K562 (cell line): ENCODE results near the gene BCR. TPM values are rescaled to one million over a fixed set of nuclear protein-coding genes. Genes with fewer than 3 reads are reported as not detected.

Experiments used
- ATAC-seq: fragments of 200-7000 bp; cut with Tn5 transposase; 3 replicates; pipeline ENCODE4 v1.9.1; 2020; ENCODE audit warnings: moderate library complexity
- BruUV-seq: library from RNA; stranded (reverse); fragments of 400-500 nt; replicated peaks from 2 replicates; lab custom pipeline; 2021; lab: Mats Ljungman, UMichigan
- CTCF ChIA-PET: fragments of 300-600 bp; formaldehyde crosslinking; extraction: SDS; loops from one replicate; lab custom pipeline; 2021; ENCODE audit warnings: low intra/inter-chr PET ratio; lab: Yijun Ruan, JAX
- POLR2A ChIA-PET: fragments of 300-600, 350-650 bp; sonication (Branson Sonifier 250); formaldehyde crosslinking; extraction: SDS; loops from one replicate; lab custom pipeline; 2021; ENCODE audit warnings: antibody characterized with exemption, inconsistent platforms; lab: Yijun Ruan, JAX
- DNase-seq, 4 experiments: peaks; one replicate each; pipeline versions ENCODE4 v3.0.0 to v3.0.0-alpha.2; 2011 to 2018; ENCODE audit warnings: low spot score in 3 of 4, mixed read lengths in 3 of 4; ENCODE audit errors: extremely low read depth in 1 of 4
- FAIRE-seq: peaks from 2 replicates; lab custom pipeline; 2011; peaks lifted over from hg19 to GRCh38; lab: Jason Lieb, UNC
- H2AFZ ChIP-seq: 2 replicates; pipeline ENCODE4 v1.6.0; 2011; ENCODE audit warnings: low read depth, low read length, control low read depth, inconsistent platforms
- H3K27ac ChIP-seq: fragments of 200-600 bp; 3 replicates; pipeline ENCODE4 v1.8.0; 2011; ENCODE audit warnings: low read depth, mild to moderate bottlenecking, control low read depth, inconsistent platforms, low read length, moderate library complexity, mixed read lengths; ENCODE audit errors: extremely low read depth
- H3K27me3 ChIP-seq, 2 experiments: fragments of 300-600 bp in 1 of 2; 2 replicates in 1 of 2; 3 replicates in 1 of 2; pipeline versions ENCODE4 v1.6.0 to v1.8.0; 2011; ENCODE audit warnings: inconsistent platforms in 2 of 2, low read length in 2 of 2, mild to moderate bottlenecking in 1 of 2, mixed read lengths in 1 of 2, moderate library complexity in 1 of 2; ENCODE audit not compliant: control insufficient read depth in 2 of 2, insufficient read depth in 2 of 2
- H3K36me3 ChIP-seq: fragments of 300-600 bp; 3 replicates; pipeline ENCODE4 v1.8.0; 2011; ENCODE audit warnings: mild to moderate bottlenecking, low read length, inconsistent platforms; ENCODE audit not compliant: control insufficient read depth, insufficient read depth
- H3K4me1 ChIP-seq, 2 experiments: fragments of 200-600 bp in 1 of 2; replicated peaks in 1 of 2; 2 replicates in 1 of 2; 3 replicates in 1 of 2; pipeline versions ENCODE4 v1.5.1 to v1.8.0; 2011; ENCODE audit warnings: inconsistent platforms in 2 of 2, low read length in 2 of 2, mild to moderate bottlenecking in 1 of 2, mixed read lengths in 1 of 2, moderate library complexity in 1 of 2; ENCODE audit not compliant: control insufficient read depth in 2 of 2, insufficient read depth in 2 of 2
- H3K4me2 ChIP-seq: 2 replicates; pipeline ENCODE4 v1.6.1; 2011; ENCODE audit warnings: low read length, control low read depth, inconsistent platforms, mixed read lengths; ENCODE audit not compliant: insufficient read depth
- H3K4me3 ChIP-seq: fragments of 200-600 bp; sonication (generic), shearing (Covaris generic); 2 replicates; pipeline ENCODE4 v1.5.1; 2016; ENCODE audit warnings: control low read depth, inconsistent platforms
- H3K79me2 ChIP-seq: fragments of 200-600 bp; 3 replicates; pipeline ENCODE4 v1.8.0; 2011; ENCODE audit warnings: low read length, inconsistent platforms; ENCODE audit not compliant: control insufficient read depth, insufficient read depth
- H3K9ac ChIP-seq, 2 experiments: 2 replicates each; pipeline versions ENCODE4 v1.6.0 to v1.6.1; 2011; ENCODE audit warnings: low read depth in 2 of 2, low read length in 2 of 2, control low read depth in 1 of 2, inconsistent platforms in 1 of 2, mild to moderate bottlenecking in 1 of 2, mixed read lengths in 1 of 2; ENCODE audit not compliant: insufficient read depth in 1 of 2
- H3K9me1 ChIP-seq: one replicate; pipeline ENCODE4 v1.6.0; 2011; ENCODE audit warnings: inconsistent platforms, mild to moderate bottlenecking, low read length, moderate library complexity; ENCODE audit not compliant: control insufficient read depth, insufficient read depth
- H3K9me3 ChIP-seq: replicated peaks from 2 replicates; pipeline ENCODE4 v1.5.1; 2011; ENCODE audit warnings: low read depth, low read length, inconsistent platforms; ENCODE audit not compliant: control insufficient read depth, insufficient read depth
- H4K20me1 ChIP-seq: replicated peaks from 2 replicates; pipeline ENCODE4 v1.6.1; 2011; ENCODE audit warnings: low read length, inconsistent platforms, mixed read lengths; ENCODE audit not compliant: control insufficient read depth, insufficient read depth
- CREB5 ChIP-seq: fragments of 250-450 bp; sonication (Bioruptor Pico); IDR thresholded peaks from 2 replicates; pipeline ENCODE4 v1.5.0; 2020; ENCODE audit warnings: mild to moderate bottlenecking
- MLX ChIP-seq, 2 experiments: fragments of 450-650 bp in 1 of 2; sonication (generic) in 1 of 2; formaldehyde crosslinking; conservative IDR thresholded peaks; 2 replicates each; pipeline versions ENCODE4 v1.4.0 to v1.8.1; 2020 to 2022; ENCODE audit warnings: mild to moderate bottlenecking in 1 of 2, missing genetic modification reagents in 1 of 2
- SNAPC5 ChIP-seq: fragments of 250-450 bp; sonication (Bioruptor Pico); IDR thresholded peaks from 2 replicates; pipeline ENCODE4 v1.8.0; 2021; ENCODE audit warnings: moderate library complexity, mild to moderate bottlenecking, inconsistent platforms
- ZBTB2 ChIP-seq: fragments of 450-650 bp; IDR thresholded peaks from 2 replicates; pipeline ENCODE4 v1.6.1; 2016; ENCODE audit warnings: antibody characterized with exemption
- WGBS: fragments of 100-300 bp; shearing (Covaris generic); methylation state at CpG from one replicate; pipeline ENCODE4 v1.1.6; 2016; ENCODE audit warnings: low coverage, mixed read lengths; ENCODE audit not compliant: insufficient coverage; ENCODE audit errors: missing lambda C conversion rate; 5-methylcytosine and 5-hydroxymethylcytosine counted together
- in situ Hi-C: fragments of 300-500 bp; cut with MboI; formaldehyde crosslinking; loops from 4 replicates; pipeline ENCODE4 v1.15.0; 2018; ENCODE audit warnings: inconsistent platforms, mixed read lengths
- intact Hi-C: fragments of 100-400 bp; cut with micrococcal nuclease; formaldehyde crosslinking; loops from 2 replicates; pipeline ENCODE4 v1.14.2; 2022
- polyA plus RNA-seq, 8 experiments: library from polyadenylated mRNA; depleted of rRNA in 4 of 8; stranded (reverse) in 5 of 8; unstranded in 3 of 8; fragments of >200 nt; fragmentation: Nextera tagmentation in 2 of 8; fragmentation: Illumina TruSeq in 1 of 8; extraction: Ambion mirVana in 2 of 8; extraction: Trizol in 1 of 8; gene quantifications; 2 replicates each; pipeline versions ENCODE4 v1.2.1 to v1.2.3, GENCODE V29; 2011 to 2014; ENCODE audit warnings: inconsistent platforms in 1 of 8, missing spikeins in 1 of 8
- total RNA-seq, 7 experiments: library from RNA; depleted of rRNA in 6 of 7; stranded (reverse); fragments of >200 nt in 6 of 7; fragmentation: Illumina TruSeq in 2 of 7; extraction: Trizol in 2 of 7; gene quantifications; 2 replicates each; pipeline versions ENCODE4 v1.2.1 to v1.2.3, GENCODE V29; 2011 to 2021; ENCODE audit warnings: low replicate concordance in 1 of 7

Gene BCR
- total and polyA plus RNA-seq, 9 of the 15 experiments (the other 6 are each of a cell fraction or from before 2014, with no cell fraction given), result 0.41 to 150 (median 45.6) TPM

GRCh38 chr22:23237201-23237798 is 57.0 kb downstream of the BCR start:
- Histone ChIP-seq H3K4me3 (no peak overlapping the region), H3K9me1 (peaks cover 48% of the 10 kb centered on the region), H3K9ac (peak overlapping the region in 1 of 2 experiments; percentile 65; a peak in 2 of 4 replicates), H3K79me2 (peaks cover 91% of the 10 kb centered on the region), H3K27ac (no peak overlapping the region), H2AFZ (no peak overlapping the region), H3K4me2 (no peak overlapping the region), H4K20me1 (peaks cover 70% of the 10 kb centered on the region), H3K27me3 (no peaks in the 10 kb centered on the region), H3K9me3 (peaks cover 8% of the 10 kb centered on the region), H3K36me3 (peaks cover 4% of the 10 kb centered on the region; the same call in 1 of the 3 replicates), H3K4me1 (peaks cover 11 to 39% of the 10 kb centered on the region in 2 experiments)
- DNase-seq (peak; percentile 57 to 91 (median 60)), ATAC-seq (peak; percentile 2; the same call in 2 of the 3 replicates), FAIRE-seq (no peak)
- TF ChIP-seq MLX (CRISPR knock-in tag; conservative IDR thresholded peaks at IDR 0.05) (peak in 1 of 2 experiments; percentile 25; a peak in 1 of 4 replicates), CREB5 (no peak), SNAPC5 (CRISPR knock-in tag) (no peak), ZBTB2 (no peak)
- in situ Hi-C loops (no loop called here), intact Hi-C loops (no loop called here)
- no TSS peak for BruUV-seq
- ChIA-PET POLR2A (interaction anchor here (0.6 to 80.1 kb wide), 5 partner anchors 10 to 498 kb away, joined by 3 to 3476 read pairs (median 3); partner anchors contain the start of genes BCR and RAB36), CTCF (interaction anchor here (0.5 kb wide), 1 partner anchor 544 kb away, joined by 3 read pairs; no protein-coding TSS in a partner anchor)
- 60% methylated on average over 16 of the region's 16 CpGs for WGBS
